ENCODE data around the gene DYDC2.

- TF ChIP-seq, protein P1, sequence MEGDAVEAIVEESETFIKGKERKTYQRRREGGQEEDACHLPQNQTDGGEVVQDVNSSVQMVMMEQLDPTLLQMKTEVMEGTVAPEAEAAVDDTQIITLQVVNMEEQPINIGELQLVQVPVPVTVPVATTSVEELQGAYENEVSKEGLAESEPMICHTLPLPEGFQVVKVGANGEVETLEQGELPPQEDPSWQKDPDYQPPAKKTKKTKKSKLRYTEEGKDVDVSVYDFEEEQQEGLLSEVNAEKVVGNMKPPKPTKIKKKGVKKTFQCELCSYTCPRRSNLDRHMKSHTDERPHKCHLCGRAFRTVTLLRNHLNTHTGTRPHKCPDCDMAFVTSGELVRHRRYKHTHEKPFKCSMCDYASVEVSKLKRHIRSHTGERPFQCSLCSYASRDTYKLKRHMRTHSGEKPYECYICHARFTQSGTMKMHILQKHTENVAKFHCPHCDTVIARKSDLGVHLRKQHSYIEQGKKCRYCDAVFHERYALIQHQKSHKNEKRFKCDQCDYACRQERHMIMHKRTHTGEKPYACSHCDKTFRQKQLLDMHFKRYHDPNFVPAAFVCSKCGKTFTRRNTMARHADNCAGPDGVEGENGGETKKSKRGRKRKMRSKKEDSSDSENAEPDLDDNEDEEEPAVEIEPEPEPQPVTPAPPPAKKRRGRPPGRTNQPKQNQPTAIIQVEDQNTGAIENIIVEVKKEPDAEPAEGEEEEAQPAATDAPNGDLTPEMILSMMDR (IDR thresholded peaks at IDR 0.05) = no peak
- no peak for TF ChIP-seq POLR2A (IDR thresholded peaks at IDR 0.05)
Observed at GRCh38 chr10:80313523-80313922, 43.1 kb upstream of the DYDC2 start.

All from testis (tissue), 2 donors.